HG02884 (cell line): ENCODE data around the gene THADA.
"Not testable (repeated sequence)": the region's sequence is repeated elsewhere in the genome, so short reads cannot be mapped to it uniquely, and the experiment has no call there.

Experiments used
- ATAC-seq: cut with Tn5 transposase; IDR thresholded peaks from one replicate; pipeline ENCODE4 v1.9.1; 2021; ENCODE audit warnings: mild to moderate bottlenecking, moderate library complexity; ENCODE audit not compliant: unreplicated experiment

The THADA gene

DNA sequence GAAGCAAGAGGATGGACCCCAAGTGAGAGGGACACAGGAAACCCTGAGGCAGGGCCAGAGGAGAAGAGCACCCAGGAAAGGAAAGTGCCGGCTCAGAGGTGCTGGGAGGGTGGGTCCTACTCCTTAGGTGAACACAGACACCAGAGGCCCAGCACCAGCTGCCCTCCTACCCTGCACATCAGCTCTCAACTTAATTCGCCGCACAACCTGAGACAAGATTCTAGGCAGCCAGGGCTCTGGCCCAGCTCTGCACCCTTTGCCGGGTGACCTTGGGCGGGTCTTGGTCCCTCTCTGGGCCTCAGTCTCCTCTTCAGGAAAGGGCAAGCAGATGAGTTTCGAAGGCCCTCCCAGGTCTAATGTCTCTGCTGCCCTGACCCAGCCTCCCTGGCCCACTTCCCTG lies 397.6 kb downstream of the THADA start:
- no peak for ATAC-seq

DNA sequence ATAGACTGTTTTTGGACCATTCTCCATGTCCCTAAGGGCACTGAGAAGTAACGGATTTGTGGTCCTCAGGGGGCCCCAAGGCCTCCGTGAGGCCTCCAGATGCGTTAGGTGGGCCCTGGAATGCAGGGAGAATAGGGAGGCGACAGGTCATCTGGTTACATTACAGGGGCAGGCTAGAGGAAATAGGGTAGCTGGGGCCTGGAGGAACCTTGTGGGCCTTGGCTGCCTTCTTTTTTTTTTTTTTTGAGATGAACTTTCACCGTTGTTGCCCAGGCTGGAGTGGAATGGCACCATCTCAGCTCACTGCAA lies 398.3 kb downstream of the THADA start:
- no peak for ATAC-seq

DNA sequence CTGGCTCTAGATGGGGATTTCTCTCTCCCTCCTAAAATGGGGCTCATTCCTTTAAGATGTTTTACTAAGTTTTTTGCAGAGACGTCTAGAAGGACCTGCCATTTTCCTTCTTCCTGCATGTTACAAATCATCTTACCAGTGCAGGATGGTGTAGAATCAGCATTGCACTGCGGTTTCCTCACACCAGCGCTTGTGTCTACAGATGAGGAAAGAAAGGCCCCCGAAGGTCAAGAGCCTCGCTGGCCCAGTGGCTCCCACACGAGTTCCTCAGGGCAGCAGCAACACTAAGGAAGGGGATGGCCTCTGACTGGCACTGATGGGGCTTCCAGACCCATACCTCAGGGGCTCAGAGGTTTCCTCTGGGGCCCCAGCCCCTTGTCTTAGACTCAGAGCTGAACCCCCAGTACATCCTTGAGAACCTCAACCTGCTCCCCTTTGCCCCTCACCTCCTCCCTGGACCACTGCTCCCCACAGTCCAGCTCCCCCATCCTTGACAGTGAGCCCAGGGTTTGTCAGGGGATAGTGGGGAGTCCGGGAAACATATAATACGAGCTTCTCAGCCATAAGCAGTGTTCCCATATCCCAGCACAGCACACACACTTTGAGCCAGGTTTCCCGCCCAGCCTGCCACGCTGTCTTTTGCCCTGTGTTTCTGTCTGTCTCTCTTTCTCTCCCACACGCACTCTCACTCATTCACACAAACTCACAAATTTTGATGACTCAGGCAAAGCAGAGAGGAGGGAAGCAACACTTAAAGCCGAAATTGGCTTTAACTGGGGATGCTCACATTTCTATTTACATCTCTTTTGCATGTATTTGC lies 398.9 kb downstream of the THADA start:
- ATAC-seq: no peak

DNA sequence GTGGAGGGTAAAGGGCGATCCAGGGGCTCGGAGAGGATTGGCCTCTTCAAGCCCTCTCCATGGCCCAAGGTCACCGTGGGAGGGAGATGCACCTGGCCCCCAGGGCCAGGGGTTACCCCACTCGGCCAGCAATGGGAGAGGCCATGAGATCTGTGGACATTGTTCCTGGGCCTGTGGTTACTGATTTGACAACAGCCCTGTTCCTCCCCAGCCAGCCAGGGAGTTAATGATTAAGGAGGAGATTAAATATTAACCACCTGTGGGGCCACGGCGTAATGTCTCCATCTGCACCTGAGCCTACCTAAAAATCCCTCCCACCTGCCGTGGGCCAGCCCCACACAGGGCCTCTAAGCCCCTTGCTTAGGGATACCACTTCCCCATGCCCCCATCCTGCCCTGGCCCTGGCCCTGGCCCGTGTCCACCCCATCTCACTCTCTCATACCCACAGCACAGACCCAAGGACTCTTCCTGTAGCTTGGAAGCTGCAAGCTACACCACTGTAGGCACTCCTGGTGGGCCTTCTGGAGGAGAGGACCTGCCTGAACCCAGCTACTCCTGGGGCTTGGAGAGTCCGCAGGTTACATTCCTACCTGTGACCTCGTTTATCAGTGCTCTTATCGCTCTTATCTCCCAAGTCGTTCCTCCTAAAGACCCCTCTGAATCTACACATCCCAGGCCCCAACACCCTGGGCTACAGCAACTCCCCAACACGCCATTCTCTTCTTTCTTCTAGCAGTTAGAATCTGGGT lies 401.5 kb downstream of the THADA start:
- ATAC-seq: no peak

DNA sequence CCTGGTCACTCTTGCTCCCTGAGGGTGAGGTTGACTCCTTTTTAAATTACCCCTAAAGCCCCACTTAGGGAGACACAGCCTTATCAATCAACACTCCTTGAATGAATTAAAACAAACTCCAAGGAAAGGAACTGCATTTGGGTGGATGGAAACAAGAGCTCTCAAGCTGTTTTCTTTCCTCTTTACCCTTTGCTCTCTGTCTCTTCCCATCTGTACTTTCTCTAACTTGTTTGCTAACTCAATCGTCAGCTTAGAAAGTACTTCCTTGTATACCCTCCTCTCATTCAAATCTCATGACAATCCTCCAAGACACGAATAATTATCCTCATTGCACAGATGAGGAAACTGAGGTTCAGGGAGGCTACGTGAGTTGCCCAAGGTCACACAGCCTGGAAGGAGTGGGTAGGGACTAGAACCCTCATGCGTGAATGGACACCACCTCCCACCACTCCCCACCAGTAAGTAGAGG lies 402.2 kb downstream of the THADA start:
- no peak for ATAC-seq

DNA sequence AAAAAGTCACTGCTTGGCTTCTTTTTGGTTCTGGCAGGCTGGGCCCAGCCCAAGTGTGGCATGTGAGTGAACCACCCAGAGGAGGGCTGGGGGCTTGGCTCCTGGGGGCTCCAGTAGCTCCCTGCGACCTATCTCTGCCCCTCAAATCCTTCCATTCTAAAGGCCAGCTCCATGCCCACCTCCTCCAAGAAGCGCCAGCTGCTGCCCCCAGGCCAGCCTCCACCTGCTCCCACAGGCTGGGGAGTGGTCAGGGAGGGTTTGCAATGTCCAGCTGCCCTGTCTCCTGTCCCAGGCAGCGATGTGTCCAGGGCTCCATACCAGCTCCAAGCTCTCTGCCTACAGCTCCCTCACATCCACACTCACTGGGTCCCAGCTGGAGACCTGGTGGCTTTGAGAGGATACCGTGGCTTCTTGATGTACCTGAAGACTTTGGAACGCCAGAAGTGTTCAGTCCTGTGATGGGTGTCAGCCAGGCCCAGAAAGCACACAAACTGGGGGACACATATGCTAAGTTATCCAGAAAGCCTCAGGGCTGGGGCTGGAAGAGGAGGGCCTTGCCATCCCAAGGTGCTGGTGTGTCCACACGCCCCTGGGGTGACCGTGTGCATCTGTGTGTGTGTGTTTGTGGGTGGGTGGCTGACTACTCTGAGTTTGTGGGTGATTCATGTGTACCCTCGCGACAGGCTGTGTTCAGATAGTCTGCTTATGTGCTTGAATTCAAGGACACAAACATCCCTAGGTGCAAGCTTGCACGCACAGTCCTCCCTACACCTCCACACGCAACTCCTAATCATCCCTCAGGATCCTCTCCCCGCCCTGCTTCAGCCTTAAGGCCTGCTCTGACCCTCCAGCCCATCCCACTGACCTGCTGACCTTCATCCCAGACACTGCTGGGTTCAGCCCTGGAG lies 402.8 kb downstream of the THADA start:
- no peak for ATAC-seq

DNA sequence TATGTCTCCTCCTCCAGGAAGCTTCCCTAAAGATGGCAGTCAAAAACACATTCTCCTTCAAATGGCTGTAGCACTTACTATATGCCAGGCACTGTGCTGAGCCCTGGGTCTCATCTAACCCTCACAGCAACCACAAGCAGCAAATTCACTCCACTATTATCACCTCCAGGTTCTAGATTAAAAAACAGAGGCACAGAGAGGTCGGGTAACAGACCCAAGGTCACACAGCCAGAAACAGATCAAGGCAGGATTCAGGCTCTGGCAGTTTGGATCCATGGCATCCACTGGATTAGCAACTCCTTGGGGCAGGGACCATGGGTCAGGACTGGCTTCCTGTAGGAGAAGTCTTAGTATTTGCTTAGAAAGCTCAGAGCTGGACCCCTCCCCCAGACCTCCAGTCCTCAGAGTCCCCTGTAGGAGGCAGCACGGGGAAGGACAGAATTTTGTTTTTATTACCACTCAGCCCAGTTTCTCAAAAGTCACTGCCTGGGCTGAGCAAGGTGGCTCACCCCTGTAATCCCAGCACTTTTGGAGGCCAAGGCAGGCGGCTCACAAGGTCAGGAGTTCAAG lies 403.8 kb downstream of the THADA start:
- no peak for ATAC-seq

DNA sequence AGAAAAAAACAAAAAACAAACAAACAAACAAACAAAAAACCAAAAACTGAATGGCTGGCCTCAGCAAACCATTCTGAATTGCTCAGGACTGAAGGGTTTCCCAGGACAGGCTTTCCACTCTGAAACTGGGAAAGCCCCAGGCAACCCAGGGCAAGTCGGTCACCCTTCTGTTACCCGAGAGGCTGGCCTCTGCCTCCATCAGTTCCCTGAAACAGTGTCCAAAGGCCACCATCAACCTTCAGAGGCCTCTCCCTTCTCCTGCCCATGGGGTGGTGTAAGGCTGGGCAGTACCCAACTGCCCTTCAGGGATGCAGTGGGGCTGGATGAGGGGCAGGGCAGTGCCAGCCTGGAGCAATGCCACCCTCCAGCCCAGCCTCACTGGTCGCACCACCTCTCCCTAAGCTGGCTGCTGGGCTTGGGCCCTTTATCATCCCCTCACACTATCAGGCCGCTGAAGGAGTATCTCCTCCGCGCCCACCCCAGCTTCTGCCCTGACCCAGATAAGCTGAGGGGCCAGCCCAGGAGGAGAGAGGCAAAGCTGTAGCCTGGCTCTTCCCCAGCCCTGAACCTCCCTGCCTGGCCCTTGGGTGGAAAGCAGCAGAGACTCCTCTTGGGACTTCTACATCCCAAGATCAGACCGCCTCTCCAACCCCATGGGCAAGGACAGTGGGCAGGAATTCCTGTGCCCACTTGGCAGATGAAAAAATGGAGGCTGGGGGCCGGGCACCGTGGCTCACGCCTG lies 405.4 kb downstream of the THADA start:
- no peak for ATAC-seq

DNA sequence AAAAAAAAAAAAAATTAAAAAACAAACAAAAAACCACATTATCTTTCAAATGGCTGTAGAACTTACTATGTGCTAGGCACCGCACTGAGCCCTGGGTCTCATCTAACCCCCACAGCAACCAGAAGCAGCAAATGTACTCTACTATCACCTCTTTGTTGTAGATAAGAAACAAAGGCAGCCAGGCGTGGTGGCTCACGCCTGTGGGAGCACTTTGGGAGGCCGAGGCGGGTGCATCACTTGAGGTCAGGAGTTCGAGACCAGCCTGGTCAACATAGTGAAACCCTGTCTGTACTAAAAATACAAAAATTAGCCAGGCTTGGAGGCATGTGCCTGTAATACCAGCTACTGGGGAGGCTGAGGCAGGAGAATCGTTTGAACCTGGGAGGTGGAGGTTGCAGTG lies 406.0 kb downstream of the THADA start:
- not testable (repeated sequence) for ATAC-seq

DNA sequence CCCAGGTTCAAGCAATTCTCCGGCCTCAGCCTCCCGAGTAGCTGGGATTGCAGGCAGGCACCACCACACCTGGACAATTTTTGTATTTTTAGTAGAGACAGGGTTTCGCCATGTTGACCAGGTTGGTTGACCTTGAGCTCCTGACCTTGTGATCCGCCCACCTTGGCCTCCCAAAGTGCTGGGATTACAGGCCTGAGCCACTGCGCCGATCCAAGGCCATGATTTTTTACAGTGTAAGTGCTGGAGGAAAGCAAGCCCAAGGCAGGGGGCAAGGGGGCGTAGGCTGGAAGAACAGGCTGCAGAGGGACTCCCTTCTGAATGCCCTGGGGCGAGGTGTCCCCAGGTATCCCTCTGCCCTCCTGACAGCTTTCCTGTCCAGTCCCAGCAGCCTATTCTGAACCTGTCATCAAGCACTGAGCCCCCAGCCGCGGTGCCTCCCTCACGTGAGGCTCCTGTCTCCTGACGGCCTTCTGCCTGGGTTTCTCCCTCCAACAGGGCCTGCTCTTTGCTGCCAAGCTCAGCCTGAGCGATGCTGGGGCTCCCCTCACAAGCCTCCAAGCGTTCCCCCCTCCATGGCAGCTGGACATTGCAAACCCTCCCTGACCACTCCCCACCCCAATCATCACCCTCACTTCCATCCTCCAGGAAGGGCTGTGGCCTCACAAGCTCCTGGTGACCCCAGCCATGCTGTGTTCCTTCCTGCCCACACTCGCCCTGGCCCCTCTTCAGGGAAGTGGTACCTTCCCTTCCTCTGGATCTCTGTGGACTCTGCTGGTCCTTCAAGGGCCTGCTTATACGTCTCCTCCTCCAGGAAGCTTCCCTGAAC lies 407.1 kb downstream of the THADA start:
- no peak for ATAC-seq

DNA sequence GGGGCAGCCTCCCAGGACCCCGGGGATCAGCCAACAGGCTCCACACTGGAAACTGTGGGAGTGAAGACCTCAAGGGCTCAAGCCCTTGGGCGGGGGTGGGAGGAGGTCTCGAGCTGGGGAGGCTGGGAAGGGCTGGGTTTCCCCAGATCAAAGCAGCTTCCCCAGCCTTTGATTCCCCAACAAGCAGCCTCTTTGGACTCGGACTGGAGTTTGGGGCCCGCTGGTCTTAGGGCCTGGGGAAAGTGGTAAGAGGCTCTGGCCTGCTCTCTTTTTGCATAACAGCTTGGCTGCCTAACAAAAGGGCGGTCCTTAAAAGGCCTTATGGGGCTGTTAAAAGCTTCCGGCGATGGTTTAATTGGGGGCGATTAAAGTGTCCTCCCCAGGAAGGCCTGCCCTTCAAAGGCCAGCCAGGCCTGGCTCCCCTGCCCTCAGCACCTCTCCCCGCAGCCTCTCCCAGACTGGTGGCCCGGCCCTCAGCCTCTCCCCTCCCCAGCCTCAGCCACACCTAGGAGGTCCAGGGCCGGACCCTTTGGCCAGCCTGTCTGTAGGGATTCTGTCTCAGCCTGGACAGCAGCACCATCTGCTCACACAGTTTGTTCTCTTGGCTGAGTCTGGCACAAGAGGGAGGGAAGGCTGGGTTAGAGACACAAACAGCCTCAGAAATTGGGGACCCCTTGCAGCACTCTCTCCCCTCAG lies 409.0 kb downstream of the THADA start:
- ATAC-seq: no peak

DNA sequence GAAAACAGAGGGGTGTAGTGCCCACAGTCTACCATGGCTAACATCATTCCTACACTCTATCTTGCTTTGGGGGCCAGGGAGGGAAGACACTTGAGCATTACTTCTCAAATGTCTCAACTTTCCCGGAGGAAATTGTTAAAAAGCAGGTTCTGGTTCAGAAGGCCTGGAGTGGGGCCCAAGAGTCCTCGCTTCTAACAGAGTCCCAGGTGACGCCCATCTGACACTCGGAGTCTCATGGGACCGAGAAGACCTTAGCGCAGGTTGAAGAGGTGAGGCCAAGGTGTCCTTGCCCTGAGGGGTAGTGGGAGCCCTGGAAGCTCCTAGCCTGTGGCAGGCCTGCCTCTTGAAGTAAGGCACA lies 409.5 kb downstream of the THADA start:
- ATAC-seq: no peak

DNA sequence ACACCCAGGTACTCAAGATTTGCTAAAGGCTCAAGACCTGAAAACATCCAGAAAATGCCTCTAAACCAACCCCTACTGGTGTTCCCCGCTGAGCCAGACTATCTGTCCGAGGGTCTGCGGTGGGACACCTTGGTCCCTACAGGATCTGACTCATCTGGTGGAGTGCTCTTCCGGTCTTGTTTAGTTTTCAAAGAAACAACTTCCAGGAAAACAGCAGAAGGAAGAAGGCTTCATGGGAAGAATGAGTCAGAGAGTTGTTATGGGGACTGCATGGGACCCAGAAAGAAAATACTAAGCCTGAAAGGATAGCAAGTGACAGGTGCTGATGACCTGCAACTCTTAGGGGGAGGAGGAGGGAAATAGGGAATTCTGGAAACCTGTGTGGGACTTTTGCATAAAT lies 410.7 kb downstream of the THADA start:
- ATAC-seq: no peak

DNA sequence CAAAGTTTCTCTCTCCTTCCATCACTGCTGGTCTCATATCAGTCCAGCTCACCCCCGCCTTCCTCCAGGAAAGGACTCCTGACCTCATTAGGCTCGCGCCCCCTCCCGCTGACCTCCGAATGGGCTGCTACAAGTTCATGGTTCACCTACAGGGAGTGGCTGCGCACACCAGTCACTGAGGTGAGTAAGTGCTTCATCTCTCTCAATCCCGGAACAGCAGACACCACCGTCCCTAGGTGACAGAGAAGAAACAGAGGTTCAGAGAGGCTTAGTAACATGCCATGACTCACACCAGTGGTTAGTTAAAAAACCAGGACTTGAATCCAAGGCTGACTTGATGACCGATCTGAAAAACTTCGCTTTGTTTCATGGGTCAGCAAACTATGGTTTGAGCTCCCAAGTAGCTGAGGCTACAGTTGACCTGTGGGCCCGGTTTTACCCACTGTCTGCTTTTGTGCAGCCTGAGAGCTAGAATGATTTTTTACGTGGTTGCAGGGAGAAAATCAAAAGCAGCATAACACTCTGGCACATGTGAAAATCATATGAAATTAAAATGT lies 411.4 kb downstream of the THADA start:
- no peak for ATAC-seq

DNA sequence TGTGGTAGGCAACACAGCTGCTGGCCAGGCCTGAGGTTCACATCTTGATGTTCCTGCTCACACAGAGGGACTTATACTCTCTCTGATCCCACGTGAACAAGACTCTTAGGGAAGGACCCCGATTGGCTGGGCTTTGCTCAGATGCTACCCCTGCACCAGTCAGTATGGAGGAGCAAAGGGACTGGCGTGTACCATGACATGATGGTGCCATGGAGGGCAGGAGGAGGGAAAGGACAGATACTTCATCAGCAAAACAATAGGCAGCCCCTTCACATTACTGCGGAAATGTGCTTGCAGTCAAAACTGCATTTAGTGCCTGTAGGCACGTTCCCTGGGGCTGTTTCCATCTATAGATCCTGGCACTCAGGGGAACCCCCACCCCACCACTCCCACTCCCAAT lies 412.1 kb downstream of the THADA start:
- no peak for ATAC-seq

DNA sequence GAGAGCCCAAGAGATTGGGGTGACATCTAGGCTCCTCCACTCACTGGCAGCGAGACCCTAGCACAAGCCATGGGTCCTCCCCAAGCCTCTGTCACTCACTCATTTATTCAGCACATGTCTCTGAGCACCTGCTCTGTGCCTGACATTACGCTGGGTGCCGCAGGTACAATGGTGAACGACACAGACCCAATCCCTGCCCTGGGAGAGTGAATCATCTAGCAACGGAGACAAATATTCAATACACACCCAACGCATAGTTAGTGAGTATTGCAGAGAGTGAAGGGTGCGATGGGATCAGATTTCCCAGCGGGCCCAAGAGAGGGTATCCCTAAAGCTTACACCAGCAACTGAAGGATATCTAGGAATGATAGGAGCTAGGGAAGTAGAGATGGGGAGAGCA lies 414.9 kb downstream of the THADA start:
- ATAC-seq: no peak
